Muscle of leg (tissue), 11 donors: ENCODE data around the gene TBX1. TPM values are rescaled to one million over a fixed set of nuclear protein-coding genes. Genes with fewer than 3 reads are reported as not detected.

Experiments
- DNase-seq: peaks from one replicate; pipeline ENCODE4 v3.0.0; 2013
- H3K27ac ChIP-seq: one replicate; pipeline ENCODE4 v1.5.1; 2013; ENCODE audit warnings: mild to moderate bottlenecking, low read length, control low read depth
- H3K27me3 ChIP-seq: one replicate; pipeline ENCODE4 v1.6.1; 2013; ENCODE audit warnings: low read length; ENCODE audit not compliant: control insufficient read depth, insufficient read depth
- H3K36me3 ChIP-seq: one replicate; pipeline ENCODE4 v1.6.1; 2013; ENCODE audit warnings: low read length; ENCODE audit not compliant: control insufficient read depth, insufficient read depth
- H3K4me1 ChIP-seq: one replicate; pipeline ENCODE4 v1.6.1; 2013; ENCODE audit warnings: low read length; ENCODE audit not compliant: control insufficient read depth, insufficient read depth
- H3K4me3 ChIP-seq: one replicate; pipeline ENCODE4 v1.5.1; 2013; ENCODE audit warnings: low read length, control low read depth
- H3K9me3 ChIP-seq: replicated peaks from 2 replicates; pipeline ENCODE4 v1.6.1; 2013; ENCODE audit warnings: low read depth, low read length; ENCODE audit not compliant: control insufficient read depth
- WGBS: methylation state at CpG from one replicate; pipeline ENCODE4 v1.1.5; 2013; ENCODE audit warnings: missing lambda C conversion rate; ENCODE audit not compliant: insufficient coverage; 5-methylcytosine and 5-hydroxymethylcytosine counted together
- polyA plus RNA-seq, 8 donors: library from polyadenylated mRNA; unstranded; fragments of 120-200 nt; gene quantifications; one replicate each; pipeline versions ENCODE4 v1.2.1 to v1.2.3, GENCODE V29; 2013; ENCODE audit warnings: inconsistent platforms in 1 of 8, low replicate concordance in 1 of 8; ENCODE audit not compliant: insufficient read length in 8 of 8, insufficient read depth in 1 of 8
- total RNA-seq: library from RNA; stranded (reverse); fragments of 120-200 nt; gene quantifications from one replicate; pipeline ENCODE4 v1.2.4, GENCODE V29; 2013

The TBX1 gene
- total and polyA plus RNA-seq, 9 donors = 7.2 to 50.3 (median 11.9) TPM

GRCh38 chr22:19808873-19809478, 48.4 kb downstream of the TBX1 start:
- DNase-seq = no peak
- Histone ChIP-seq H3K27me3 (no peaks in the 10 kb centered on the region), H3K4me1 (peaks cover 25% of the 10 kb centered on the region), H3K27ac (no peak overlapping the region), H3K9me3 (no peaks in the 10 kb centered on the region), H3K36me3 (no peaks in the 10 kb centered on the region), H3K4me3 (no peak overlapping the region)
- WGBS = 50% methylated on average over 1 of the region's 11 CpGs

GRCh38 chr22:19809741-19810140, 49.2 kb downstream of the TBX1 start:
- Histone ChIP-seq H3K36me3 (no peaks in the 10 kb centered on the region), H3K4me3 (no peak overlapping the region), H3K27ac (no peak overlapping the region), H3K4me1 (peaks cover 25% of the 10 kb centered on the region), H3K9me3 (no peaks in the 10 kb centered on the region), H3K27me3 (no peaks in the 10 kb centered on the region)
- DNase-seq = no peak
- 95% methylated on average over 2 of the region's 3 CpGs for WGBS

GRCh38 chr22:19810381-19811201, 50.0 kb downstream of the TBX1 start:
- 75% methylated on average over 17 of the region's 23 CpGs for WGBS
- no peaks in the 10 kb centered on the region for H3K9me3 ChIP-seq
- no peaks in the 10 kb centered on the region for H3K36me3 ChIP-seq
- DNase-seq = no peak
- H3K4me1 ChIP-seq = peaks cover 25% of the 10 kb centered on the region
- H3K27me3 ChIP-seq = no peaks in the 10 kb centered on the region
- no peak overlapping the region for H3K27ac ChIP-seq
- H3K4me3 ChIP-seq = no peak overlapping the region

GRCh38 chr22:19811211-19811621, 50.6 kb downstream of the TBX1 start:
- peaks cover 23% of the 10 kb centered on the region for H3K4me1 ChIP-seq
- no peaks in the 10 kb centered on the region for H3K27me3 ChIP-seq
- no peaks in the 10 kb centered on the region for H3K36me3 ChIP-seq
- no peak for DNase-seq
- H3K4me3 ChIP-seq = no peak overlapping the region
- H3K9me3 ChIP-seq = no peaks in the 10 kb centered on the region
- 81% methylated on average over 11 of the region's 12 CpGs for WGBS
- H3K27ac ChIP-seq = no peak overlapping the region

GRCh38 chr22:19811811-19812771, 51.5 kb downstream of the TBX1 start:
- 79% methylated on average over 35 of the region's 36 CpGs for WGBS
- Histone ChIP-seq H3K9me3 (no peaks in the 10 kb centered on the region), H3K27ac (no peak overlapping the region), H3K4me3 (no peak overlapping the region), H3K4me1 (peaks cover 17% of the 10 kb centered on the region), H3K27me3 (no peaks in the 10 kb centered on the region), H3K36me3 (no peaks in the 10 kb centered on the region)
- DNase-seq = no peak

GRCh38 chr22:19812910-19813309, 52.3 kb downstream of the TBX1 start:
- Histone ChIP-seq H3K27me3 (no peaks in the 10 kb centered on the region), H3K4me1 (peaks cover 17% of the 10 kb centered on the region), H3K36me3 (no peaks in the 10 kb centered on the region), H3K9me3 (no peaks in the 10 kb centered on the region), H3K27ac (no peak overlapping the region), H3K4me3 (no peak overlapping the region)
- WGBS = 95% methylated on average over 7 of the region's 11 CpGs
- no peak for DNase-seq

- H3K36me3 ChIP-seq = no peaks in the 10 kb centered on the region
- DNase-seq = no peak
- no peaks in the 10 kb centered on the region for H3K27me3 ChIP-seq
- no peak overlapping the region for H3K27ac ChIP-seq
- no peaks in the 10 kb centered on the region for H3K9me3 ChIP-seq
- whole genome bisulfite sequencing = 78% methylated on average over 4 of the region's 5 CpGs
- no peak overlapping the region for H3K4me3 ChIP-seq
- peaks cover 17% of the 10 kb centered on the region for H3K4me1 ChIP-seq
Observed at GRCh38 chr22:19814428-19814827, 53.9 kb downstream of the TBX1 start.

- no peaks in the 10 kb centered on the region for H3K36me3 ChIP-seq
- peaks cover 17% of the 10 kb centered on the region for H3K4me1 ChIP-seq
Observed at GRCh38 chr22:19815093-19815822, 54.7 kb downstream of the TBX1 start.

GRCh38 chr22:19815823-19816290, 55.3 kb downstream of the TBX1 start:
- Histone ChIP-seq H3K4me1 (peaks cover 12% of the 10 kb centered on the region), H3K9me3 (no peaks in the 10 kb centered on the region), H3K27ac (no peak overlapping the region), H3K36me3 (no peaks in the 10 kb centered on the region), H3K27me3 (no peaks in the 10 kb centered on the region), H3K4me3 (no peak overlapping the region)
- WGBS = 74% methylated on average over 11 of the region's 16 CpGs
- no peak for DNase-seq

More at GRCh38 chr22:19815093-19815822, 54.7 kb downstream of the TBX1 start:
- no peak for DNase-seq
- Histone ChIP-seq H3K27me3 (no peaks in the 10 kb centered on the region), H3K9me3 (no peaks in the 10 kb centered on the region), H3K4me3 (no peak overlapping the region), H3K27ac (no peak overlapping the region)
- 89% methylated on average over 17 of the region's 18 CpGs for WGBS
